Measurements from ENCODE around the gene ZBTB45.
"Not testable (repeated sequence)": the region's sequence is repeated elsewhere in the genome, so short reads cannot be mapped to it uniquely, and the experiment has no call there.

The ZBTB45 gene

DNA sequence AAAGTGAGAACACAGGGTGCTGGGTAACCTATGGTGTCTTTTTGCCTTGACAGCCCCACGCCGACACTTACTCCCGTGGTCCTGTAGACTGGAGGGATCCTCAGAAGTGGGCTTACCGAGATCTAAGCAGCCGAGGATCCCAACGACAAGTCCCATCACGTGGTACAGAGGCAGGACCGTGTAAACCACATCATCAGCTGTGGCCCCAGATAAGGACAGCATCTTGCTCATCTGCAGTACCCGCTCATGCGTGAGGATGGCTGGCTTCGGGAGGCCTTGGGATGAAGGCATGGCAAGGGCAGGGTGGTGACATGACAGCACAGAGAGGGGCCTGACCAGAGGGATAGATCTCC lies 9.9 kb downstream of the ZBTB45 start:
- no peak for DNase-seq

DNA sequence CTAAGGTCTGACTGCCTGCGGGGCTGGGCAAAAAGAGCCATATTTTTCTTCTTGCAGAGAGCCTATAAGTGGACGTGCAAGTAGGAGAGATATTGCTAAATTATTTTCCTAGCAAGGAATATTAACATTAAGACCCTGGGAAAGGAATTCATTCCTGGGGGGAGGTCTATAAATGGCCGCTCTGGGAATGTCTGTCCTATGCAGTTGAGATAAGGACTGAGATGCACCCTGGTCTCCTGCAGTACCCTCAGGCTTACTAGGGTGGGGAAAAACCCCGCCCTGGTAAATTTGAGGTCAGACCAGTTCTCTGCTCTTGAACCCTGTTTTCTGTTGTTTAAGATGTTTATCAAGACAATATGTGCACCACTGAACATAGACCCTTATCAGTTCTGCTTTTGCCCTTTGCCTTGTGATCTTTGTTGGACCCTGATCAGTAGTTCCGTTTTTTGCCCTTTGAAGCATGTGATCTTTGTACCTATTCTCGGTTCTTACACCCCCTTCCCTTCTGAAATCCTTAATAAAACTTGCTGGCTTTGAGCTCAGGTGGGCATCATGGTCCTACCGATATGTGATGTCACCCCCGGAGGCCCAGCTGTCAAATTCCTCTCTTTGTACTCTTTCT lies 11.9 kb downstream of the ZBTB45 start:
- DNase-seq = not testable (repeated sequence)

DNA sequence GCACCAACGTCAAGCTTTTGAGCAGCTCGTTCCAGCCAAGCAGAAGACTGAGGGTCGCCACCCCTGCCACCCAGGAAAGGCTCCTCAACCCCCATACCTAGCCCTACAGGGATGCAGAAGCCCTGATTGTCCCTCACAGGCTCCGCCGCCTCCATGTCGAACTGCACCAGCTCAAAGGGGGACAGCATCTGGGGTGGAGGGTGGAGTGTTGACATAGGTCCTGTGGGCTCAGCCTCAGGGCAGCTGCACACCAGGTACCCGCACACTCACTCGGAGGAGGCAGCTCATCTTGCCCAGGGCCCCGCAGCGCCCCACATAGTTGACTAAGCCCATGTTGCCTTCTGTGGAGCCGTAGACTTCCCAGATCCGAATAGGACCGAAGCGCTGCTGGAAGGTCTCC lies 19.4 kb downstream of the ZBTB45 start:
- DNase-seq = no peak

DNA sequence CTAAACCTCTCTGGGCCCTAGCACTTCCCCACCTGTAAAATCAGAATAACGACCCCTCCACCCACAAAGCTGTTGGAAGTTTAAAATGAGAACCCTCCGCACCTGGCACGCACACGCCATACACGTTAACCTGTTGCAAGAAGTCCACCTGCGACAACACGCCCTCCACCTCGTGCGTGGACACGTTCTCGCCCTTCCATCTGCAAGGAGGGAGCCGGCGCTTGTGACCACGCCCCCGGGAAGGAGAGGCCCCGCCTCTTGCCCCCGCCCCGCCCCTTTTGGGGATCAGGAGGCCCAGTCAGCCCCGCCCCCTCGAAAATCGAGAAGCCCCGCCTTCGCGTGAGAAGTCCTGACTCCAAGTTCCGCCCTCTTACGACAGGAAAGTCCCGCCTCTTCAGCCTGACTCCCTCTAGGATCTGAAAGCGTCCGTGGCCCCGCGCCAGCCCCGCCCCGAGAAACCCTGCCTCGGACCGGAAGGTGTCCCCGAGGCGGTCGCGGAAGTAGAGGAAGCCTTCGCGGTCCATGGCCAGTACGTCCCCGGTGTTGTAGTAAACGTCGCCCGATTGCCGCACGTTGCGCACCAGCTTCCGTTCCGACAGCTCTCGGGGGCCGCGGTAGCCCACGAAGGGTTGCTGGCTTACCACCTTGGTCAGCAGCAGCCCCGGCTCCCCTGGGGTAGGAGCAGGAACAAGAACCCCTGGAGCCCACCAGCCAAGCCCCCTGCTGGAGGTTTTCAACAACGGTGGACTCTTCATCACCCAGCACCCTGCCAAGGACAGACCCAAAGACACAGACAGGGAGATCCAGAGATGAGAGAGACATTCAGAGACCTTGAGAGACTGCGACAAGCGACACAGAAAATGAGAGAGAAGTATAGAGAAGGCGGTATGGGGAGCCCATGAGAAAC lies 20.3 kb downstream of the ZBTB45 start:
- peak; percentile 99 for DNase-seq

DNA sequence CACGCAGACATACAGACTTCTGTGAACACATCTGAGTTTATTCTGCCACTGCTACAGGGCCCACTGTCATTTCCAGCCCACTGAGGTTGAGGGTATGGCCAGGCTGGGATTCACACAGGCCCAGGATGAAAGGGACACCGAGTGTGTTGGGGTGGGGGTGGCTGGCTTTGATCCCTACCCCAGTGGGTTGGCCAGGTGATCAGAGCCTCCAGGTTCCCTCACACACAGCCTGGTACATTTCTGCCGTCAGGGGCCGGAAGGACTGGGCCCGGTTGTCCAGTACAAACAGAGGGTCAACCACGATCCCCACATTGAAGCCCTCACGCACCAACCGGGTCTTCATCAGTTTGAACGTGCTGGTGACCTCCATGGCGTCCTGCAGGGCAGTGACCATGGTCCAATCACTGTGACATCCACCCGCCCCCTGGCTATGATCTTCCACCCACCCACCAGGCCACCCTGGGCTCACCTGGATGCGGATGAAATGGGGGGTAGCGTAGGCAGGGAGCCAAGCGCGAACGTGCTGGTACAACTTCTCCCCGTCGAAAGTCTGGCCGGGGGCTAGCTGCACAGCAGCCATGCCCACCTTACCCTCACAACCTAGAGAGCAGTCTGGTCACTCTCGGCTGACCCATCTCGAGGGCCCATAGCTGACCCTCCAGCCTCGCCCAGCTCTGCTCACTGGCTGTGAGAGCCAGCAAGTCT lies 21.1 kb downstream of the ZBTB45 start:
- no peak for DNase-seq

DNA sequence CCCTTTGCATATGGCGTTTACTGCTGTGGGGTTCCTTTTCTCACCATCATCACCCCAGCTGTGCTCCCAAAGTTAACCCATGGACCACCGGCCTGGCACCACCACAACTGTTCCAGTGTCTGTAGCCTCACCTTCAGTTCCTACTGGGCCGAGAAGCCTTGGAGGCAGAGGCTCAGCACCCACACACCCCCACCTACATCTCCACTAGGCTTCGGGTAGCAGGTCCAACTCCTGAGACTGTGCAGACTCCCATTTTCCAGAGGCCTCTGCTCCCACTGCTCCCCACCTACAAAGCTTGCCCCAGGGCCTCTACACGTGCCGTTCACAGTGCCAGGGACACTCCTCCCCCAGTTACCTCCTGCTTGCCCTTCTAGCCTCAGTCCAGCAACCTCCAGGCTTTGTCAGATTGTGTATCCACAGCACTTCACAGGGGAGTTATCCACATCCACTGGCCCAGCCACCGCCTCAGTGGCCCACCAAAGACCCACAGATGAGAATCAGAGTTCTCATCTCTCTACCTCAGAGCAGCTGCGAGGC lies 21.9 kb downstream of the ZBTB45 start:
- DNase-seq = no peak

DNA sequence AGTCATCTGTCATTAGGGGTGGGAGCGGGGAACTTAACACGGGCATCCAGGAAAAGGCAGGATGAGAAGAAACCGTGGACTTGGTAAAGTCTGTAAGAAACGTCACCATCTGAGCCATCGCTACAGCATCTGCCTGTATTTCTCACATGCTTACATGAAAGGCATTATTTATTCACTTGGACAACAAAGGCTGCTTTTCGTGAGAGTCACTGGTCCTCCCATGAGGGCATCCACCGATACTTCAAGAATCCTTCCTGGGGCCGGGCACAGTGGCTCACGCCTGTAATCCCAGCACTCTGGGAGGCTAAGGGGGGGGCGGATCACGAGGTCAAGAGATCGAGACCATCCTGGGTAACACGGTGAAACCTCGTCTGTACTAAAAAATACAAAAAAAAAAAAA lies 27.3 kb downstream of the ZBTB45 start:
- DNase-seq = no peak

DNA sequence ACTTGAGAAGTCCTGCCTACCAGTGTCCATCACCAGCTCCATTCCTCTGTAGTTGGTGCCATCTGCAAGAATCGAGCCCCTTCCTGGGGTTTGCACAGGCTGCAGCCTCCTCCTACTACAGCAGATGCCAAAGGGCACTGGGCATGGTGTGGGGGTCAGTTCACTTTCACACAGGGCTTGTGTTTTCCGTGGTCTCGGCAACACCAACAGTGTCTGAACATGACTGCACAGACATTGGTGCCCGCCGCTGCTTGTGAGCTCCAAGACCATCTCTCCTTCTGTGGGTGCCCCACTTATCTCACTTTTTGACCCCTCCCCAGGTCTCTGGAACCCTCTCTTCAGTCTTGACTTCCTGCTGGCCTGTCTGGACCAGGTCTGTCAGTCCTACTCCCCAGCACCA lies 28.2 kb downstream of the ZBTB45 start:
- no peak for DNase-seq

DNA sequence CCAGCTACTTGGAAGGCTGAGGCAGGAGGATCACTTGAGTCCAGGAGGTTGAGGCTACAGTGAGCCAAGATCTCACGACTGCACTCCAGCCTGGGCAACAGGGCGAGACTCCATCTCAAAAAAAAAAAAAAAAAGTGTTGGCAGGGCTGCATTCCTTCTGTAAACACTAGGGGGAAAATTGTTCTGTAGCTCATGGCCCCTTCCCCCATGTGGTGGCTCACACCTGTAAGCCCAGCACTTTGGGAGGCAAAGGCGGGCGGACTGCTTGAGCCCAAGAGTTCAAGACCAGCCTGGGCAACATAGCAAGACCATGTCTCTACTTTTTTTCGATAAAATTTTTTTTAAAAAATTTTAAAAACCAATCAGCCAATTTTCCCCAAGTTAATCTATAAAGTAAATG lies 35.3 kb downstream of the ZBTB45 start:
- not testable (repeated sequence) for DNase-seq

DNA sequence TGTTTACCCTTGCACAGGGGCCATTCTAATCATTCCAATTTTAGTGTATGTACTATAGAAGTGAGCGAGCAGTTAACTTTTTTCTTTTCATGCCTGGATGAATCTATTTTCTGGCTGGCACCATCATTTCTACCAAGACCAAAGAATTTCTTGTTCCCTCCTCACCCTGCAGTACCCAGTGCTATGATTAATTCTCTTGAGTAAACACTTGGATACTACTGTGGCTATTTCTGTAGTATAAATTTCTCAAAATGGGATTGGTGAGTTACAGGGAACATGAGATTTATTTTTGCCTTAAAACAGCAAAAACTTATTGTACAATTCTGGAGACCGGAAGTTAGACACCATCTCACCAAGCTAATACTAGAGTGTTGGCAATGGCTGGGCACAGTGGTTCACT lies 35.8 kb downstream of the ZBTB45 start:
- no peak for DNase-seq

DNA sequence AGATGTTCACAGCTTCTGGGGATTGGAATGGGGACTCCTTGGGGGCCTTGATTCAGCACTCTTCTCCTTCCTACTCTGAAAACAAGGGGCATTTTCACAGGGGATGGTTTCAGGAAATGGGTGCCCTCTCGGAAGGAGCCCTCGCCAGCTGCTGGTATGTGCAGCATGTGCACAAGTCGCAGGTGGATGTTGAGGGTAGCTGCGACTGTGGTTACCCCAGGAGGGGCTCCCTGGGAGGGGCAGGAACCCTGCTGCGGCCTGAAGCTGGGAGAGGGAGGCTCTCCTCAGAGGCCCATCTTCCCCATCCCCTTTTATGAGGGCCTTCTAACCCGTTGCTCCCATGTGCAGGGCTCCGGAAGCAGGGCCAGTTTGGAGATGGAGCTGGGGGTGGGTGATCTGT lies 37.2 kb downstream of the ZBTB45 start:
- DNase-seq = no peak

DNA sequence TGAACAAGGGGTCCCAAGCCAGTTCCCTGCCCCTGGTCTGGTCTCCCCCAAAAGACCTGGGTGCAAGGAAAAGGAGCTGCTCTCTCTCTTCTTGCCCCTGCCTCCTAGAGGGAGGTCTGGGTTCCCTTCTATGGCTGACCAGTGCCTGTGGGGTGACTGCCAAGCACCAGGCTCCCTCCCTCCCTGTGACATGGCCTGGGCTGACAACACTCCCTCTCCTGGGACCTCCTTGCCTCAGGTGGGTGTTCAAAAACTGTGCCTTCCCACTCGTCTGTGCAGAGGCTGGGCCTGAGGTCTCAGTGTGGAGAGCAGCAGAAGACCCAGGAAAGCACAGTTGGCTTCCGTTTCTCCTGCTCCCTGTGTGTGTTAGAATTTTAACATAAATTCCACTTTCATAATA lies 38.8 kb downstream of the ZBTB45 start:
- no peak for DNase-seq

DNA sequence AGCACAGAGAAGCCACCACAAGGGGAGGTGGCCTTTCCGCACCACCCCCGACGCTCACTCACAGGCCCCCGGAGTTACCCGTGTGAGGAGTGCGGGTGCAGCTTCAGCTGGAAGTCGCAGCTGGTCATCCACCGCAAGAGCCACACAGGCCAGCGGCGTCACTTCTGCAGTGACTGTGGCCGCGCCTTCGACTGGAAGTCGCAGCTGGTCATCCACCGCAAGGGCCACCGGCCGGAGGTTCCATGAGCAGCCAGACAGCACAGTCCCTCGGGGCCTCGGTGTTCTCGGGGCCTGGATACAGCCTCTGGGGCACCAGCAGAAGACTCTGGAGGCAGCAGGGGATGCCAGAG lies 39.2 kb downstream of the ZBTB45 start:
- no peak for DNase-seq

DNA sequence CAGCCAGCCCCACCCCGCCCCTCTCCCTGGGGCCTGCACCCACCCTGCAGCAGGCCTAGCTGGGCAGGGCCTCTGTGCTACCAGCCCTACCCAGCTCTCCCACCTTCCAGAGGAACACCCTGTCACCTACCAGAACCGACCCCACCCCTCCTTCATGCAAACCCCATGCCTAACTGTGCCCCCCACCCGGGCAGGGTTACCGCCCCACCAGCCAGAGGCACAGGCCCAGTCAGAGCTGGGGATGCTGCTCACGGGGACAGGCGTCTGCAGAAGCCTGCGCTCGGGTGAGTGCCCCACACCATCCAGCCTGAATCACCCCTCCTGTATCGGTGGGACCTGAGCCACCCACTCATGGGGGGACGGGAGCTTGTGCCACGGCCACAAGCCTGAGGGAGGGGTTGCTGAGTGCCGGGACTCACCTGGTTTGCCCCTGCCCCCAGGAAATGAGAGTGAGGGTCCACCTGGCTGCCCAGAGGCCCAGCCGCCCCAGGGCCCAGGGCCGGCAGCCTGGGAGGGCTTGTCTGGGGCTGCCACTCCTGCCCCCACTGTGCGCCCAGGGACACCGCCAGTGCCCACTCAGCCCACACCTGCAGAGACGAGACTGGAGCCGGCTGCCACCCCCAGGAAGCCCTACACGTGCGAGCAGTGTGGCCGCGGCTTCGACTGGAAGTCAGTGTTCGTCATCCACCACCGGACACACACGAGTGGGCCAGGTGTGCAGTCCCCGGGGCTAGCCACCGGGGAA lies 39.7 kb downstream of the ZBTB45 start:
- DNase-seq = no peak

DNA sequence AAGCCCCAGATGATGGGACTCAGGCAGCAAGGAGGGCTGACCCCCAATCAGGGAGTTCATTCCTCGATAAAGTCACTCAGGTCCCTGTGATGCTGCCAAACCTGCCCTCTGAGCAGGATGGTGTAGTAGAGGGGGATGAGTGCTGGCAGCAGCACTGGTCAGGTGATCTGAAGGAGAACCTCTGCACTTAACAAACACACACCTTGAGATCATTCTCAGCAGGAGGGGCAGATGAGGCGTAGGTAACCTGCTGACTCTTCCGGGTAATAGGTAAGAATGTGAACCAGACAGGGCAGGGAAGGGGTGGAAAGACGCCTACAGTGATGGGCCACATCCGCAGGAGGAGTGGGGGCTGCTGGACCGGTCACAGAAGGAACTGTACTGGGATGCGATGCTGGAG lies 40.3 kb downstream of the ZBTB45 start:
- no peak for DNase-seq

DNA sequence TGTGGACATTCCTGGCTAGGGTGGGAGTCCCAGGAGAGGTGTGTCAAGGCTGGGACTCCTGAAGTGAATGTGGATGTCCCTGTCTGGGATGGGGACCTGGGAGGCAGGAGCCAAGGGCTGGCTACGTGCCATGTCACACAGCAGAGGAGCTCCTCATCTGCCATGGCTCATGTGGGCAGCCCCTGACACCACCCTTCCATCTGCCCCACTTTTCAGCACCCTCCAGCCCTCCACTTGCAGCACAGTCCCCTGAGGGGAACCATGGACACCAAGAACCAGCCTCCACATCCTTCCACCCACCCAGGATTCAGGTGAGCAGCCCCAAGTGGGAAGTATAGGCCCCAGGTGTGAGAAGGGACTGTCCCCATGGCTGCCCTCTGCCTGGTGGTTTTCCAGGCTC lies 41.7 kb downstream of the ZBTB45 start:
- DNase-seq = no peak

DNA sequence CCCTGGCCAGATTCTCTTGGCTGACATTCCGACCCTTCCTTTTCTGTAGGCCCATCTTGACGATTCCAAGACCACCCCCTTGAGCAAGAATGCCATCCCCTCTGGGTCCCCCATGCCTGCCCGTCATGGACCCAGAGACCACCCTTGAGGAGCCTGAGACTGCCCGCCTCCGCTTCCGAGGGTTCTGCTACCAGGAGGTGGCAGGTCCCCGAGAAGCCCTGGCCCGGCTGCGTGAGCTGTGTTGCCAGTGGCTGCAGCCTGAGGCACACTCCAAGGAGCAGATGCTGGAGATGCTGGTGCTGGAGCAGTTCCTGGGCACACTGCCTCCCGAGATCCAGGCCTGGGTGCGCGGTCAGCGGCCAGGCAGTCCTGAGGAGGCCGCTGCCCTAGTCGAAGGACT lies 42.5 kb downstream of the ZBTB45 start:
- no peak for DNase-seq

DNA sequence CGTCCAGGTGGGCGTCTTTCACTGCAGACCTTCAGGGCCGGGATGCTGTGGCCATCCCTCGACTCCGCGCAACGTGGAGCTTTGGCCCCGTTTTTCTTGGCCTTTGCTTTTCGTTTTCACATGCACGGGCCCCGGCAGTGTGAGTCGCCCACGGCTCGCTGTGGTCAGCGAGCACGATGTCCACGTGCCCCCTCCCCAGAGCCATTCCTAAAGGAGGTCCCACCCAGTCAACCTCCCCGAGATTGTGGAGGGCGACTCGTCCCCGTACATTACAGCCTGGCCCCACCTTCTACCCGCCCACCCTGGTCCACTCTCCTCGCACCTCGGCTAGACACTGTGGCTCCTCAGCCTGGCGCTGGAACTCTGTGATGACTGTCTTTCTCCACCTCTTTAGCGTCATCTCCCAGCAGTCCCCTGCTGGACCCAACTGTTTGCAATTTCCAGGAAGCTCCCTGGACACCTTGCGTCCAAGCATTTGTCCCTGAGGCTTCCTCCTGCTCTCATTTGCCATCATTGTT lies 43.1 kb downstream of the ZBTB45 start:
- DNase-seq = no peak

DNA sequence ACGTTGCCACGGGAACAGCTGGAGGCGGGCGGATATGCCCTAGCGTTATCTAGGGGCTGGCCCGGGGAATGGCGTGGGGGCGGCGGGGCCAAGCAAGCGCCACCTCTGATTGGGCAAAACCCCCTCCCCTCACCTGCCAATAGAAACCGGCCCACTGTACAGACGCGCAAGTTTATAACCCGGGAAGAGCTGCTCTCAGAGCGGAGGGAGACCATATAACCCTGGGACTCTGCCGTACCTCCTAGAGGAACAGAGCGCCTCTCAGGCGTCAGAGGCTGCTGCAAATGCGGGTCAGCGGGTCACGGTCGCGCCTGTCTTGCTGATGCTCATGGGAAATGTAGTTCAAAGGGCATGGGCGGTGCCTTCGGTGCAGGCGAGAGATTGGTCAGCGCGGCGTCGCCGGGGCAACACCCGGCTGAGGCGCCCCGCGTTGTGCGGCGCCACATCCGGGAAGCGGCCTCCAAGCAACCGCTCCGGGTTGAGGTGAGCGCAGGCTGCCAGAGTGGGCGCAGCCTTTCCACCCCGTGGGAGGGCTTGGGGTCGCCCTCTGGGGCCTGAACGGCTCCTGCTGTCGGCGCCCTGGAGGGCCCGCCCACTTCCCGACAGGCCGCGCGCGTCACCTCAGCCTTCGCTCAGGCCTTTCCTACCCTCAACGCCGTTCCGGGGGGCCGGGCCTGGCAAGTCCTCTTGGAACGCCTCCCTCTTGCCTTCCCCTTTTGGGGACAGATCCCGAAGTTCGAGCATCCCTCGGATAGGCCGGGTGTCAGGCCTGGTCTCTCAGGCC lies 43.7 kb downstream of the ZBTB45 start, which contains the start of gene ZNF446:
Gene ZNF446 (plus strand): TSS at position 639 of the 784 bp plus-strand sequence. CDS start 867 bp downstream, outside the sequence.
- DNase-seq = peak; percentile 95

DNA sequence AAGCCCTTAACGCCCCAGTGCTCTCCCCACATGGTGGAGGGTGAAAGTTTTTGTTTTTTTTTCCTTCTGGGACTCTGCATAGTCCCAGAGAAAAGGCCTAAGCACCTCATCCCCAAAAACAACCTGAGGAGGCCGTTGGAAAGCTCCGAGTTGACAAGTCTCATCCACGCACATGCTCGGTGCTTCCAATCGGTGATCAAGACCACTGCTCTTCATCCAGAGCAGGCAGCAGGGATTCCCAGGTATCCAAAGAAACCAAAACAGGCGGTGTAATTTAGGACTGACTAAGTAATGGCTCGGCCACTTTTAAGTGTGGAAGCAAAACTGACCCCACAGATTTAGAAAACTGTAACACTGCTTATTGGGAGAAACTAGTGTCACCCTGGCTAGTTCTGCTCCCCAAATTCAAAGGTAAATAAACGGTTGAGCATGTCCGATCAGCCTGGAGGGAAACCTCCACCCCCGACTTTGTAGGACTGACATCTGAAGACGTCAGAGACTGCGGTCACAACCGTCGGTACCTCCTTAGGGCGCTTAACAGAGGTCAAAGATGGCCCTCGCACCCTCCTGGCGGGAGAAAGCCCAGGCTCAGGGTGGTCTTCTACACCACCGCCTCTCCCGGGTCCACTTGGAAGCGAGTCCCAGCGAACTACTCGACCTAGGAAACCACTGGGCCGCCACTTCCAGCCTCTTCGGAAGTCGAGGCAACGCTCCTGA lies 44.5 kb downstream of the ZBTB45 start:
- no peak for DNase-seq
